ENCODE results near the gene PDGFRA. TPM values are rescaled to one million over a fixed set of nuclear protein-coding genes. Genes with fewer than 3 reads are reported as not detected.
A peak's percentile ranks its signal among the peaks of the same experiment; 100 is the strongest.
"Not testable (repeated sequence)": the region's sequence is repeated elsewhere in the genome, so short reads cannot be mapped to it uniquely, and the experiment has no call there.

The PDGFRA gene
- polyA plus RNA-seq, 1 donor from 2014 or later = not detected

DNA sequence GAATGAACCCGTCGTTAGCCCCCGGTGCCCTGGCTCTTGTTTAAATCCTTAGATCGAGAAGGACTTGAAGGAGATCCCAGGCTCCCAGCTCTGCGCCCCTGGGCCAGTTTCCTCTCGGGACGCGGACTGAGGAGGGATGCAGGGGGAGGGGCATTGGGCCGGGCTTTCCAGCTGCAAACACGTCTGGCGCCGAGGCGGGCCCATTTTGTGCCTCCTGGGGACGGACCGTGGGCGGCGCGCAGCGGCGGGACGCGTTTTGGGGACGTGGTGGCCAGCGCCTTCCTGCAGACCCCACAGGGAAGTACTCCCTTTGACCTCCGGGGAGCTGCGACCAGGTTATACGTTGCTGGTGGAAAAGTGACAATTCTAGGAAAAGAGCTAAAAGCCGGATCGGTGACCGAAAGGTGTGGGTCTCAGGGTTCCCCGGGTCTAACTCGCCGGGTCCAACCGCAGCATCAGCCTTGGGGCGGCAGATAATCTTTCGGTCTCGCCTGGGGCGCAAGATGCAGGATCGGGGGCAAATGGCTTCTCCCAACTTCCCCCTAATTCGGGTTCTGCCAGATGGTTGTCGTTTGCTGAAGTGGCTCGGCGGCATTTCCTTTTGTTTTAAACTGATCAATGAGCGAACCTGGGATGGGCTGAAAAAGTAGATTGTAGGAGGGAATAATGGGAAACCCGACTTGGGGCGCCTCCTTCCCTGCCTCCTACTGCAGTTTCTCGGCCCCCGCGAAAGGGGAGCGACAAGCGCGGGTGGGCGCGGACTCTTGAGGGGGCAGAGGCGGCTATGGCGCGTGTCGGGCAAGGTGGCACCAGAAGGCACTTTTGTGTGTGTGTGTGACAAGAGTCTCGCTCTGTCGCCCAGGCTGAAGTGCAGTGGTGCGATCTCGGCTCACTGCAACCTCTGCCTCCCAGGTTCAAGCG, 2.9 kb downstream of the PDGFRA start:
- H3K9me3 Mint-ChIP-seq = no peaks in the 10 kb centered on the region
- no peaks in the 10 kb centered on the region for H3K36me3 Mint-ChIP-seq
- peaks cover 16 to 19% (median 18%) of the 10 kb centered on the region in 3 donors for H3K4me1 Mint-ChIP-seq
- peaks cover 65% of the 10 kb centered on the region for H3K27me3 Mint-ChIP-seq
- peak overlapping the region; percentile 12 to 77 (median 60) for H3K4me3 Mint-ChIP-seq
- H3K27ac Mint-ChIP-seq = peak overlapping the region in 2 of 3 donors; percentile 84 to 96

DNA sequence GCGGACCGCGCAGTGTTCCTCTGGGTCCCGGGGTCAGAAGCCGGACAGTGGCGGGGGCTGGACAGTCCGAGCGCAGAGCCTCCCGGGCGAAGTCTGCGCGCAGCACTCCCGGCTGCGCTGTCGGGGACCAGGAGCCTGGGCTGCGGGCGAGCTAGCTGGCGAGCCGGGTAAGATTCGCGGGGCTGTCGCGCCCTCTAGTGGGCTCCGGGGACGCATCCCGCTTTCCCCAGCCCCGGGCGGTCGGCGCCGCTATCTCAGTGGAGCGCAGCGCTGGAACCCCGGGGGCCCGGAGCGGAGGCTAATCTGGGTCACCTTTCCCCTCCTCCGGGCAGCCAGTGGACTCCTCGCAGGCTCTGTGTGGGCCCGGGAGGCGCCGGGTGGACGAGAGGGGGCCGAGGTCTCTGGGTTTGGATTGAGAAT, 4.2 kb downstream of the PDGFRA start:
- Mint-ChIP-seq H3K9me3 (no peaks in the 10 kb centered on the region), H3K27me3 (peaks cover 54% of the 10 kb centered on the region), H3K36me3 (no peaks in the 10 kb centered on the region), H3K4me3 (peak overlapping the region; percentile 82 to 96 (median 94)), H3K4me1 (peaks cover 8 to 11% (median 9%) of the 10 kb centered on the region in 3 donors), H3K27ac (peak overlapping the region in 1 of 3 donors; percentile 96)

GRCh38 chr4:54233697-54234496, 4.8 kb downstream of the PDGFRA start:
- H3K4me3 Mint-ChIP-seq = peak overlapping the region; percentile 82 to 96 (median 94)
- H3K4me1 Mint-ChIP-seq = peaks cover 4 to 7% (median 6%) of the 10 kb centered on the region in 3 donors
- H3K36me3 Mint-ChIP-seq = no peaks in the 10 kb centered on the region
- H3K27ac Mint-ChIP-seq = peak overlapping the region; percentile 52 to 96 (median 86)
- H3K9me3 Mint-ChIP-seq = no peaks in the 10 kb centered on the region
- peaks cover 48% of the 10 kb centered on the region for H3K27me3 Mint-ChIP-seq

GRCh38 chr4:54234497-54235205, 5.6 kb downstream of the PDGFRA start:
- H3K27me3 Mint-ChIP-seq = peaks cover 40% of the 10 kb centered on the region
- H3K36me3 Mint-ChIP-seq = peaks cover 2% of the 10 kb centered on the region
- peak overlapping the region in 2 of 3 donors; percentile 52 to 96 for H3K27ac Mint-ChIP-seq
- no peaks in the 10 kb centered on the region for H3K9me3 Mint-ChIP-seq
- H3K4me1 Mint-ChIP-seq = peaks cover 4 to 7% (median 4%) of the 10 kb centered on the region in 3 donors
- H3K4me3 Mint-ChIP-seq = peak overlapping the region in 2 of 4 donors; percentile 95 to 96

DNA sequence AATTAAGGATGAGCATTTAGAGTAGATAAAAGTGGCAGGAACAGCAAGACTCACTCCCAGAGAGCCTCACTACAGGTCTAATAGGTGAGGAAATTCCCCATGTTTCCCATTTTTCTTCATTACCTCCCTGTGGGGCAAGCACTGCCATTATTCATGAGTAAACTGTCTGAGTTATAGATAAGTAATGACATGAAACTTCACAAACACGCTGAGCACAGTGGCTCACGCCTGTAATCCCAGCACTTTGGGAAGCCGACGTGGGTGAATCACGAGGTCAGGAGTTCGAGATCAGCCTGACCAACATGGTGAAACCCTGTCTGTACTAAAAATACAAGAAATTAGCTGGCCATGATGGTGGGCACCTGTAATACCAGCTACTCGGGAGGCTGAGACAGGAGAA, 7.2 kb downstream of the PDGFRA start:
- not testable (repeated sequence) for H3K4me3 Mint-ChIP-seq, H3K9me3 Mint-ChIP-seq, H3K36me3 Mint-ChIP-seq, H3K4me1 Mint-ChIP-seq, H3K27ac Mint-ChIP-seq
- peaks cover 27% of the 10 kb centered on the region for H3K27me3 Mint-ChIP-seq

DNA sequence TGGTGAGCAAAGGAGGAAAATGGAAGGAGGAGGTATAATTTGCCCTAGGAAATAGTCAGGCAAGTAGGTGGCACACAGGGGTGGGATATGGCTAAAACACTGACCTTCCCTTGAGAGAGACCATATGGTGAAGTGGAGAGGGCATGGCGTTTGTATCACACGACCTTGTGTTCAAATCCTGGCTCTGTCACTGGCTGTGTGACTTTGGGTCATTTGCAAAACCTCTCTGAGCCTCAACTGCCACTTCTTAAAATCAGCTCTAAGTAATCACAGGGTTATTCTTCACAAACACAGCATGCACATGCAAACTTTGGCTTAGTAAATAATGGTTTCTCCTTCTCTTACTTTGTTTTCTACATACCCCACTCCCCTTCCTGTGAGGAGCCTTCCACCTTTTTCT, 8.7 kb downstream of the PDGFRA start:
- Mint-ChIP-seq H3K9me3 (peaks cover 0 to 7% (median 1%) of the 10 kb centered on the region in 3 donors), H3K27ac (no peak overlapping the region), H3K27me3 (peaks cover 17% of the 10 kb centered on the region), H3K4me3 (no peak overlapping the region), H3K36me3 (peaks cover 2% of the 10 kb centered on the region), H3K4me1 (peaks cover 3 to 4% (median 3%) of the 10 kb centered on the region in 3 donors)

DNA sequence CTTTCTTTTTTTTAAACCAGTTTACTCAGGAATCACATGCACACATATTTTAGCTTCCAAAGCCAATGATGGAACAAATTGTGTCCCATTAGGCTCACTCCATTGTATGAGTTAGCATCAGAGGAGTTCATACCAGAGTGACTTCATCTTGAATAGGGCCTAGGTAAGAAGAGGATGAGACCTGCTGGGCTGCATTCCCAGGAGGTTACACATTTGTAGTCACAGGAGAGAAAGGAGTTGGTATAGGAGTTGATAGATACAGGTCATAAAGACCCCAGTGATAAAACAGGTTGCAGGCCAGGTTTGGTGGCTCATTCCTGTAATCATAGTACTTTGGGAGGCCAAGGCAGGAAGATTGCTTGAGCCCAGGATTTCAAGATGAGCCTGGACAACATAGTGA, 9.3 kb downstream of the PDGFRA start:
- Mint-ChIP-seq H3K4me1 (peaks cover 3 to 4% (median 3%) of the 10 kb centered on the region in 3 donors), H3K36me3 (peaks cover 5% of the 10 kb centered on the region), H3K9me3 (peaks cover 0 to 9% (median 5%) of the 10 kb centered on the region in 3 donors), H3K4me3 (no peak overlapping the region), H3K27ac (no peak overlapping the region), H3K27me3 (peaks cover 19% of the 10 kb centered on the region)

DNA sequence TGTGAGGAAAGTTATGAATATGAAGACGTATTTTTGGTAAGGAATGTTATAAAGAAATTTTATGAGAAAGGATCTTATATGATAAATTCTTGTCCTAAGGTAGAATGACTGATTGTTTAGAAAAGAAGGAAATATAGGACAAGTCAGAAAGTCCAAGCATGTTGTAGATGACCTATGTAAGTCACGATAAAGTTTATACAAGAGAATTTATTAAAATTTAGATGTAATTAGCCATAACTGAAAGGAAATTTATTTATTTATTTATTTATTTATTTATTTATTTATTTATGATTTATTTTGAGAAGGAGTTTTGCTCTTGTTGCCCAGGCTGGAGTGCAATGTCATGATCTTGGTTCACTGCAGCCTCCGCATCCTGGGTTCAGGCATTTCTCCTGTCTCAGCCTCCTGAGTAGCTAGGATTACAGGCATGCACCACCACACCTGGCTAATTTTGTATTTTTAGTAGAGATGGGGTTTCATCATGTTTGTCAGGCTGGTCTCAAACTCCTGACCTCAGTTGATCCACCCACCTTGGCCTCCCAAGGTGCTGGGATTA, 12.3 kb downstream of the PDGFRA start:
- not testable (repeated sequence) for H3K27ac Mint-ChIP-seq, H3K4me1 Mint-ChIP-seq, H3K9me3 Mint-ChIP-seq, H3K4me3 Mint-ChIP-seq, H3K36me3 Mint-ChIP-seq
- peaks cover 13% of the 10 kb centered on the region for H3K27me3 Mint-ChIP-seq

DNA sequence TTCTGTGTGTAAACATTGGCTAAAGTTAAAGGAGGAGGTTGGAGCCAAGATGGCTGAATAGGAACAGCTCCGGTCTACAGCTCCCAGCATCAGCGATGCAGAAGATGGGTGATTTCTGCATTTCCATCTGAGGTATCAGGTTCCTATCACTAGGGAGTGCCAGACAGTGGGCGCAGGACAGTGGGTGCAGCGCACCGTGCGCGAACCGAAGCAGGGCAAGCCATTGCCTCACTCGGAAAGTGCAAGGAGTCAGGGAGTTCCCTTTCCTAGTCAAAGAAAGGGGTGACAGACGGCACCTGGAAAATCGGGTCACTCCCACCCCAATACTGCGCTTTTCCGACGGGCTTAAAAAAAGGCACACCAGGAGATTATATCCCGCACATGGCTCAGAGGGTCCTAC, 14.4 kb downstream of the PDGFRA start:
- not testable (repeated sequence) for H3K27me3 Mint-ChIP-seq, H3K27ac Mint-ChIP-seq, H3K36me3 Mint-ChIP-seq, H3K9me3 Mint-ChIP-seq, H3K4me3 Mint-ChIP-seq, H3K4me1 Mint-ChIP-seq

DNA sequence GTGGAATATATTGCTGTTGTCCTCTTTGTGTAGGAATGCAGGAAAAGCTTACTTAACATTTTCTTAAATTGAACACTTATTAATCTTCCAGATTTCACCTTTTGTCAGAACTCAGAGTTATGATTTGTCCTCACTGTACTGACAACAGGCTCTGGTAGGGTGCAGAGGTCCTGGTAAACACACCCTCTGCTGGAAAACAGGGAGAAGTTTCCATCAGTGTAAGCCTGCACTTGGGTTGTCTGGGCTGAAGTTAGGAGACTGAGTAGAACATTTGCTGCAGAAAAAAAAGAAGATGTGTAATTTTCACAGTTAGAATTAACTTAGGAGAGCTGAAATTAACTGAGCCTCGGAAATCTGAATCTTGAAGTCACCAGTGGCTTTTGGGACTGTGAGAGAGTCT, 23.2 kb downstream of the PDGFRA start:
- not testable (repeated sequence) for H3K27me3 Mint-ChIP-seq, H3K36me3 Mint-ChIP-seq, H3K4me3 Mint-ChIP-seq, H3K9me3 Mint-ChIP-seq, H3K4me1 Mint-ChIP-seq, H3K27ac Mint-ChIP-seq

DNA sequence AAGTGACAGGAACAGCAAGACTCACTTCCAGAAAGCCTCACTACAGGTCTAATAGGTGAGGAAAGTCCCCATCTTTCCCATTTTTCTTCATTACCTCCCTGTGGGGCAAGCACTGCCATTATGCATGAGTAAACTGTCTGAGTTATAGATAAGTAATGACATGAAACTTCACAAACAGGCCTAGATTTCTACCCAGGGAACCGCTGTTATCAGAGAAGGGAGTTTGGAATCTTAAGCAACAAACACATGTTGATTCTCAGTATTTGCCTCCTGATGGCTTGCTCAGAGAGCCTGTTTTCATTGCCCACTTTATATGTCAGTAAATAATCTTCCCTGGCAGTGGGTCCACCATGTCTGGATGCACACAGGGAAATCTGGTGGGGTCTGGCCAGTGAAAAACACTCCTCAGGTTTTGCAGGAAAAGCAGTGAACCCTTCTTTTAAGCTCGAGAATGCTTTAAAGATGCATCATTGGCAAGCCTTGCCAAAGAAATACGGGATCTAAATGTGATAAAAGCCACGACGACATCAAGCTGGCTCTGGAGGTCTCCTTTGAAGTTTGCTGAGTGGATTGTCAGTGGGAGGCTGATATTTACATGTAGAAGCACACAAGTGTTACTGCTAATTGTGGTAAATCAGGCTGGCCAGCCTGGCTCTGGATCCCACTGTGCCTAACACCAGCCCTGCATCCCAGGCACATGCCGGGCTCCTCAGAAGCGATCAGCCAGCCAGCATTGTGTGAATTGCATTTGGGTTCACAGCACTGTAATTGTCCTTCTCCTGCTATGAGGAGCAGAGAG, 25.2 kb downstream of the PDGFRA start:
- Mint-ChIP-seq H3K4me3 (peak overlapping the region in 1 of 4 donors; percentile 33), H3K27me3 (peaks cover 3% of the 10 kb centered on the region), H3K4me1 (no peaks in the 10 kb centered on the region)

DNA sequence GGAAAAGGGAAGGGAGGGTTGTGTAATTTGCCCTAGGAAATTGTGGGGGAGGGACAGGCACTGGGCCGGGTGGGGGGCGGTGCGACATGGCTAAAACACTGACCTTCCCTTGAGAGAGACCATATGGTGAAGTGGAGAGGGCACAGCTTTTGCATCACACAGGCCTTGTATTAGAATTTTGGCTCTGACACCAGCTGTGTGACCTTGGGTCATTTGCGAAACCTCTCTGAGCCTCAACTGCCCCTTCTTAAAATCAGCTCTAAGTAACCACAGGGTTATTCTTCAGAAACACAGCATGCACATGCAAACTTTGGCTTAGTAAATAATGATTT, 25.8 kb downstream of the PDGFRA start:
- H3K4me3 Mint-ChIP-seq = no peak overlapping the region
- no peak overlapping the region for H3K27ac Mint-ChIP-seq
- peaks cover 3% of the 10 kb centered on the region for H3K27me3 Mint-ChIP-seq
- peaks cover 2% of the 10 kb centered on the region for H3K36me3 Mint-ChIP-seq
- peaks cover 0 to 5% (median 0%) of the 10 kb centered on the region in 3 donors for H3K9me3 Mint-ChIP-seq
- no peaks in the 10 kb centered on the region for H3K4me1 Mint-ChIP-seq

More for the DNA sequence above, 25.2 kb downstream of the PDGFRA start:
- Mint-ChIP-seq H3K9me3 (peaks cover 0 to 5% (median 0%) of the 10 kb centered on the region in 3 donors), H3K27ac (no peak overlapping the region), H3K36me3 (peaks cover 2% of the 10 kb centered on the region)

GRCh38 chr4:54255881-54256280, 26.8 kb downstream of the PDGFRA start:
- no peak overlapping the region for H3K4me3 Mint-ChIP-seq
- H3K9me3 Mint-ChIP-seq = peaks cover 0 to 5% (median 0%) of the 10 kb centered on the region in 3 donors
- H3K4me1 Mint-ChIP-seq = no peaks in the 10 kb centered on the region
- H3K27ac Mint-ChIP-seq = no peak overlapping the region
- peaks cover 2% of the 10 kb centered on the region for H3K36me3 Mint-ChIP-seq
- H3K27me3 Mint-ChIP-seq = peaks cover 3% of the 10 kb centered on the region

Data from IgD-negative memory B cell (primary cell).